Measurements from ENCODE around the gene MCRIP2.

The MCRIP2 gene

GRCh38 chr16:672371-672770 lies 30.7 kb downstream of the MCRIP2 start:
- no peak for DNase-seq

GRCh38 chr16:672851-673250 lies 31.2 kb downstream of the MCRIP2 start:
- no peak for DNase-seq

GRCh38 chr16:673399-673991 lies 31.9 kb downstream of the MCRIP2 start:
- DNase-seq: no peak

DNA sequence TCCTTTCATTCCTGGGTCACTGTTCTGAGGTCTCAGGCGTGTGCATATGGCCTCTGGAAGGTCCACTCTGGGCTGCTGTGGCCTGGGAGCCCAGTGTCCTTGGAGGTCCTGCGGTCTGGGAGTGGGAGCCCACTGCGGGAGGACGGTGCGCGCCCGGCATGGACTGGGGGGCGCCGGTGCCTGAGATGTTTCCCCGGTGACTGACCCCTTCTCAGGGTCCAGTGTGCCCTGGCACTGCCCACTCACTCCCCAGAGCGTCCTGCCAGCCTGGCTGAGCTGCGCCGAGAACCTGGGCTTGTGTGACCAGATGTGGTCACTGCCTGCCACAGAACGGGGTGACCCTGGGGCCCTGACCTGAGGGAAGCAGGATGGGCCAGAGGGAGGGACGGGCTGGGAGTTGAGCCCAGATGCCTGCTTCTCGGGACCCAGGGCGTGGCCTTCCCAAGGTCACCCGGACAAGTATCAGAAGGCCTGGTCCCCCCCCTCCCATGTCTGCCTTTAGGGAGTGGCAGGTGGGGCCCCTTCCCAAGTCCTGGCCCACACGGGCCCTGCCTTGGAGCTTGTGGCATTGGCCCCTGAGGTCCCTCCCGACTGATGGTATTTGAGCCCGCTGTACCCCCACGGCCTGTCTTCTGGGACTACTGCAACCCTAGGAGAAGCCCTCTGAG lies 32.7 kb downstream of the MCRIP2 start:
- DNase-seq: no peak

GRCh38 chr16:674968-675883 lies 33.6 kb downstream of the MCRIP2 start, which contains the start of gene RHBDL1:
Gene RHBDL1 (plus strand): TSS chr16:675671. CDS start chr16:675791, 120 bp downstream.
- DNase-seq: no peak

DNA sequence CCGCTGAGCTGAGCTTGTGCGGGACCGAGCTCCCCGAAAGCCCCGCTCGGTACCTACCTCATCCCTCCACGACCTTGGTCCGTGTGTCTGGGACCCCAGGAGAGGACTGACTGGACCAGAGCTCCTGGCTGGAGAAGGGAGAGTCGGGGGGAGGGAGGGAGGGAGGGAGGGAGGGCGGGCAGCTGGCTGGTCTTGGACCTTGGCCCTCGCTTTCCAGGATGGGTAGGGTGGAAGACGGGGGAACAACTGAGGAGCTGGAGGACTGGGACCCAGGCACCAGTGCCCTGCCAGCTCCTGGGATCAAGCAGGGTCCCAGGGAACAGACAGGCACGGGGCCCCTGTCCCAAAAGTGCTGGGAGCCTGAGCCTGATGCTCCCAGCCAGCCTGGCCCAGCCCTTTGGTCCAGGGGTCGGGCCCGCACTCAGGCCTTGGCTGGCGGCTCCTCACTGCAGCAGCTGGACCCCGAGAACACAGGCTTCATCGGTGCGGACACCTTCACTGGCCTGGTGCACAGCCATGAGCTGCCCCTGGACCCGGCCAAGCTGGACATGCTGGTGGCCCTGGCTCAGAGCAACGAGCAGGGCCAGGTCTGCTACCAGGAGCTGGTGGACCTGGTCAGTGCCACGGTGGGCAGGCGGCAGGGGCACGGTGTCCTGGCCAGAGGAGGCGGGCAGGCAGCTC lies 34.4 kb downstream of the MCRIP2 start:
- no peak for DNase-seq

GRCh38 chr16:676565-676902 lies 34.9 kb downstream of the MCRIP2 start:
- no peak for DNase-seq

- DNase-seq: peak; percentile 79
These were observed 35.3 kb downstream of the MCRIP2 start for GRCh38 chr16:676913-677312.

- DNase-seq: peak; percentile 27
These were observed 35.9 kb downstream of the MCRIP2 start for GRCh38 chr16:677316-678190.

DNA sequence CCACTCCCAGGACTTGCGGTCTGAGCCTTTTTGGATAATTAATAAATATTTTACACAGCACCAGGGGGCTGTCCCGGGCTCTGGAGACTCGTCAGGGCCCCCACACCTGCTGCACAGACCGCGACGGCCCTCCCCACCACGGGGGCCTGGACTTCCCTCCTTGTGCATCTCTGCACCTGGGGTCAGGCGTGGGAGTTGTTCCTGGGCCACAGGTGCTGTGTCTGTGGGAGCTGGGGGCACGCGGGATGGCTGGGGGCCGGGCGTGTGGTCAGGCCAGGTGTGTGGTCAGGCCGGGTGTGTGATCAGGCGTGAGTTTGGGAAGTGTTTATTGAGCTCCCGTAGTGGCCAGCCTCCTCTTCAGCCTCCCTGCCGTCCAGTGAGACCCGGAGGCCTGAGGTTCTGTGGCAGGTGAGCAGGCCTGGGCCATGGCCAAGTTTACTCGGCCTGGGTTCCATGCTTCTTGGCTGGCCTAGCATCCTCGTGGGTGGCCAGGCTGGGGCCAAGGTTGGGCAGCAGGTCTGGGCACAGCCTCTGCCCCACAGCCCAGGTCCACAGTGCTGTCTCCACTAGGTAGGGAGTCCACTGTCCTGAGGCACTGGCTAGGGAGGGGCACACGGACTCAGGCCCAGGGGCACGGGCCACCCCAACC lies 36.7 kb downstream of the MCRIP2 start:
- DNase-seq: no peak

GRCh38 chr16:678858-679813 lies 37.5 kb downstream of the MCRIP2 start:
- peak; percentile 74 for DNase-seq

GRCh38 chr16:679814-680624 lies 38.4 kb downstream of the MCRIP2 start, which contains the start of gene STUB1:
Gene STUB1 (plus strand): TSS chr16:680410. CDS start chr16:680526, 116 bp downstream.
- DNase-seq: peak; percentile 88

GRCh38 chr16:680625-680945 lies 39.0 kb downstream of the MCRIP2 start:
- no peak for DNase-seq

DNA sequence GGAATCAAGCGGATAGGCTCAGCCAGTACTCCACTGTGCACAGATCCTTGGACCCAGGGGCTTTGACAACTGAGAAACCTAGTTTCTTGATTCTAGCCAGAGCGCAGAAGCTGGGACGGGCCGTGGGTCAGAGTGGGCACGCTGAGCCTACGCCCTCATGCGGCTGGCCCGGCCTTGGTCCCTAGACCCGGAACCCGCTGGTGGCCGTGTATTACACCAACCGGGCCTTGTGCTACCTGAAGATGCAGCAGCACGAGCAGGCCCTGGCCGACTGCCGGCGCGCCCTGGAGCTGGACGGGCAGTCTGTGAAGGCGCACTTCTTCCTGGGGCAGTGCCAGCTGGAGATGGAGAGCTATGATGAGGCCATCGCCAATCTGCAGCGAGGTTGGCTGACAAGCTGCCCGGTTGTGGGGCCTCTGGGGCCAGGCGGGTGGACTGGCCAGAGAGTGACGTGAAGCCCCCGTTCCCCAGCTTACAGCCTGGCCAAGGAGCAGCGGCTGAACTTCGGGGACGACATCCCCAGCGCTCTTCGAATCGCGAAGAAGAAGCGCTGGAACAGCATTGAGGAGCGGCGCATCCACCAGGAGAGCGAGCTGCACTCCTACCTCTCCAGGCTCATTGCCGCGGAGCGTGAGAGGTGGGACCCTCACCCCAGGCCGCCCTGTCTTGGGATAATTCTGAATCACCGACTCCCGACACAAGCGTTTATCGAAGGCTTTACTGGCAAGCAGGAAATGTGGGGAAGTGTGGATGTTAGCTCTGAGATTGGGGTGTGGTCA lies 39.5 kb downstream of the MCRIP2 start:
- no peak for DNase-seq

DNA sequence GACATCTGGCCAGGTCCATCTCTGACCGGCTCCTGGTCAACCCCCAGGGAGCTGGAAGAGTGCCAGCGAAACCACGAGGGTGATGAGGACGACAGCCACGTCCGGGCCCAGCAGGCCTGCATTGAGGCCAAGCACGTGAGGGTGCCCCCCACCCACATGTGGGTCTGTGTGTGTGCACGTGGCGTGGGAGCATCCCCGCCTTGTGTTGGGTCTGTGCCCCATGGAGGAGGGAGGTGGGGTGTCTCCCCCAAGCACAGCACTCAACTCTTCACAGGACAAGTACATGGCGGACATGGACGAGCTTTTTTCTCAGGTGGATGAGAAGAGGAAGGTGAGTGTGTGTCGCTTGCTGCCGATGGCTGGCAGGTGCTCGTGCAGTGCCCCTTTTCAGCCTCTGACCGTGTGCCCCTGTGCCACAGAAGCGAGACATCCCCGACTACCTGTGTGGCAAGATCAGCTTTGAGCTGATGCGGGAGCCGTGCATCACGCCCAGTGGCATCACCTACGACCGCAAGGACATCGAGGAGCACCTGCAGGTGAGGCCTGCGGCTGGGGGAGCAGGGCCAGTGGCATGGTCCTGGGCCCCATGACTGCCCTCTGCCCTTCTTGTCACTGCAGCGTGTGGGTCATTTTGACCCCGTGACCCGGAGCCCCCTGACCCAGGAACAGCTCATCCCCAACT lies 40.3 kb downstream of the MCRIP2 start:
- no peak for DNase-seq

- no peak for DNase-seq
These were observed 41.1 kb downstream of the MCRIP2 start for GRCh38 chr16:682493-683395.

Measured in NCI-H1436 (cell line).